H1 (cell line): ENCODE results near the gene TRIM65.

Experiments
- E2F6 ChIP-seq: IDR thresholded peaks from 2 replicates; pipeline ENCODE4 v1.6.1; 2012; ENCODE audit warnings: inconsistent platforms
- POLR2AphosphoS5 ChIP-seq: IDR thresholded peaks from 2 replicates; pipeline ENCODE4 v1.6.1; 2011; ENCODE audit warnings: low read depth, low read length
- SIX5 ChIP-seq: IDR thresholded peaks from 2 replicates; pipeline ENCODE4 v1.6.1; 2011; ENCODE audit warnings: mild to moderate bottlenecking, low read depth, low read length

DNA sequence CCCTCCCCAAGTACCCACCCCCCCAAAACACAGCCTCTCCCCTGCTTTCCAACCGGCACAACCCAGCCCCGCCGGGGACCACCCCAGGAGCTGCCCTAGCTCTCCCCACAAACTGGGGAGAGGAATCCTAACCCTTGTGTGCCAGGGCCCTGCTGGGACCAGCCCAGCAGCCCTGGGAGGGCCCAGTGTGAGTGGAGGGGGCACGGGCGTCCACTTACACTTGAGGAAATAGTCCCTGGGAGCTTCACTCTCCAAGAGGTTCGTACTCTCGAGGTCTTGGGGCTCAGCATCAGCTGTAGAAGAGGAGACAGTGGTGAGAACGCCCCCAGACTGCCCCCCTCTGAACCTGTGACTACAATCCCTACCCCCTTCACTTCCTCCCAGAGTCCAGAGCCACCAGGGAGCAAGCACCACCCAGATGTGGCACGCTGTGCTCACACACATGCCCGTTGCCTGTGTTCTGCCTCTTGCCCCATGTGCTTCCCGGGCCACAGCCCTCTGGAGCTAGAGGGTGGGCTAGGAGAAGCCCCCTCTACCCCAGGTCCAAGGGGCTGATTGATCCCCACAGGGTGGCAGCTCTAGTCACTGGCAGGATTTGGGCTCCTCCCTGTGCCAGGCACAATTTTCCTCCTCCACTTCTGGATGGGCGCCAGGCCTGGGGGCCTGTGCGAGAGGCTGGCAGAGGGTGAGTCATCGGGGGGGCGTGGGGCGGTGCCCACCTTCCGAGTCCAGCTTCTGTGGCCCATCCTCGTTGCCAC is 21.4 kb downstream of the TRIM65 start:
- TF ChIP-seq SIX5 (no peak), E2F6 (no peak), POLR2AphosphoS5 (no peak)
